ENCODE data around the gene LAMB4.

Gene LAMB4

GRCh38 chr7:108045669-108046068, 84.5 kb downstream of the LAMB4 start:
- TF ChIP-seq CTCF (IDR thresholded peaks at IDR 0.05; ENCODE audit: low read depth, low read length, missing control alignments) = no peak
- DNase-seq (ENCODE audit: low read depth) = no peak
- no peak overlapping the region for H3K4me3 ChIP-seq (ENCODE audit: low read depth, low read length)

GRCh38 chr7:108045154-108045553, 85.0 kb downstream of the LAMB4 start:
- H3K4me3 ChIP-seq (ENCODE audit: low read depth, low read length) = no peak overlapping the region
- no peak for DNase-seq (ENCODE audit: low read depth)
- no peak for TF ChIP-seq CTCF (IDR thresholded peaks at IDR 0.05; ENCODE audit: low read depth, low read length, missing control alignments)

GRCh38 chr7:108044345-108044744, 85.8 kb downstream of the LAMB4 start:
- no peak for TF ChIP-seq CTCF (IDR thresholded peaks at IDR 0.05; ENCODE audit: low read depth, low read length, missing control alignments)
- DNase-seq (ENCODE audit: low read depth) = no peak
- no peak overlapping the region for H3K4me3 ChIP-seq (ENCODE audit: low read depth, low read length)

- DNase-seq (ENCODE audit: low read depth) = no peak
- TF ChIP-seq CTCF (IDR thresholded peaks at IDR 0.05; ENCODE audit: low read depth, low read length, missing control alignments) = no peak
- H3K4me3 ChIP-seq (ENCODE audit: low read depth, low read length) = no peak overlapping the region
Measured at GRCh38 chr7:108038986-108039385, 91.2 kb downstream of the LAMB4 start.

- no peak for TF ChIP-seq CTCF (IDR thresholded peaks at IDR 0.05; ENCODE audit: low read depth, low read length, missing control alignments)
- no peak overlapping the region for H3K4me3 ChIP-seq (ENCODE audit: low read depth, low read length)
- no peak for DNase-seq (ENCODE audit: low read depth)
Measured at GRCh38 chr7:108037741-108038140, 92.4 kb downstream of the LAMB4 start.

- TF ChIP-seq CTCF (IDR thresholded peaks at IDR 0.05; ENCODE audit: low read depth, low read length, missing control alignments) = no peak
- no peak overlapping the region for H3K4me3 ChIP-seq (ENCODE audit: low read depth, low read length)
- DNase-seq (ENCODE audit: low read depth) = no peak
Measured at GRCh38 chr7:108037140-108037539, 93.0 kb downstream of the LAMB4 start.

GRCh38 chr7:108034586-108034985, 95.6 kb downstream of the LAMB4 start:
- H3K4me3 ChIP-seq (ENCODE audit: low read depth, low read length) = no peak overlapping the region
- no peak for DNase-seq (ENCODE audit: low read depth)
- TF ChIP-seq CTCF (IDR thresholded peaks at IDR 0.05; ENCODE audit: low read depth, low read length, missing control alignments) = no peak

All from GM12864 (cell line).